AG08395 (cell line): ENCODE measurements around the gene OR4L1.
"Not testable (repeated sequence)": the region's sequence is repeated elsewhere in the genome, so short reads cannot be mapped to it uniquely, and the experiment has no call there.

Experiments
- DNase-seq: peaks from one replicate; pipeline ENCODE4 v3.0.0; 2012; ENCODE audit warnings: mixed read lengths, low spot score

The OR4L1 gene, protein sequence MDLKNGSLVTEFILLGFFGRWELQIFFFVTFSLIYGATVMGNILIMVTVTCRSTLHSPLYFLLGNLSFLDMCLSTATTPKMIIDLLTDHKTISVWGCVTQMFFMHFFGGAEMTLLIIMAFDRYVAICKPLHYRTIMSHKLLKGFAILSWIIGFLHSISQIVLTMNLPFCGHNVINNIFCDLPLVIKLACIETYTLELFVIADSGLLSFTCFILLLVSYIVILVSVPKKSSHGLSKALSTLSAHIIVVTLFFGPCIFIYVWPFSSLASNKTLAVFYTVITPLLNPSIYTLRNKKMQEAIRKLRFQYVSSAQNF

DNA sequence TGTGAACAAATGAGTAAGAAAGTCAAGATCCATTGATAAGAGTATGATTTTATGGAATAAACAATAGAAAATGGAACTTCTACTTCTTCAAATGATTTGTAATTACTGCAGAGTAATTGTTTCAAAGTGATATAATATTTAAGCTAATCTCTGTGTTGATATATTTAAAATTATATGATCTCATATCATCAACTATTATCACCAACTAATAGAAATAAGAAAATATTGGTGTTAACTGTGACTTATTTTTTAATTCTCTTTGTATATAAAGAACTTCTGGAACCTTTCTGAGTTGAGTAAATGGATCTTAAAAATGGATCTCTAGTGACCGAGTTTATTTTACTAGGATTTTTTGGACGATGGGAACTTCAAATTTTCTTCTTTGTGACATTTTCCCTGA, at the start of gene OR4L1:
Gene OR4L1 (plus strand): TSS at position 301 of the 400 bp plus-strand sequence. CDS start 0 bp downstream, at position 301.
- DNase-seq, result no peak

DNA sequence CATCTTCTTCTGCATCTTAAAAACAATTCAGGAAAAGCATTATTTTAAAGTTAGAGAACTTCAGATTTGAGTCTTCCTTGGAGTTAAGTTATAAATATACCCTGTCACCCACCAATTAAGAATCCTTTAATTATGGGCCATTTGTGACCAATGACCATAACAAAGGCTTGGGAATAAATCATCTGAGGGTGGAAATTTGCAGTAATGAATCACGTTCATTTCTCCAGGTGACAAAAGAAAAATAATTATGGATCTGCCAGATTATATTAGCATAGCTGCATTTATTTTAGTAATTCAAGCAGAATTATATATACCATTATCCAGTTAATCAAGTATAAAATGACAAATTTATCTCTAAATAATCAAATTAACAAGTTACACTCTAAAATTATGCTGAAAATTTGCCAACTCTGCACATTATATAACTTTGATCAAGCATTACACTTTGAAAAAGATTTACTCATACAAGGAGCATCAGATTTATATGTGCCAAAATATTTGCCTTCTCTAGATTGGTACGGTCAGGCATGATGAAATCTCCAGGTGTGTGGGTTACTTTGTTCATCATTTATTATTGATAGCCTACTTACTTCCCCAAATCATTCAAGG, 40.5 kb upstream of the OR4L1 start, which contains the start of gene OR4K14:
Gene OR4K14 (minus strand): TSS at position 51 of the 609 bp plus-strand sequence. CDS start 4,114 bp downstream, outside the sequence.
- no peak for DNase-seq

DNA sequence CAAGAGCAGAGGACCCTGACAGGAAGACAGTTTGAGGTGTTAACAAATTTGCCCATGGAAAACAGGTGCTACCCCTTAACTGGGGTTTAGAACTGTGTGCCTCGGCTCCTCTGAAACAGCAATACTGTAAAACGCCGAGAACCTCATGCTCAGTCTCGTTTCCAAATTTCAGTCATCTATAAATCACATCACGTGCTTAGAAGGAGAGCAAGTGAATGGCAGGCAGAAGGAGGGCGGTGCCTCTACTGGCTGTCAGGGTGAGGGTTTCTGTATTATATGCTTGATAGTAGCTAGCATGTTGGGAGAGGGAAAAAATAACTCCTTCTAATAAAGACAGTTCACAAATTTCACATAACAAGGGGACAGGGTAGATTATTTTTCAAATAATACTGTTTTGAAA, 28.8 kb upstream of the OR4L1 start:
- DNase-seq, result no peak

DNA sequence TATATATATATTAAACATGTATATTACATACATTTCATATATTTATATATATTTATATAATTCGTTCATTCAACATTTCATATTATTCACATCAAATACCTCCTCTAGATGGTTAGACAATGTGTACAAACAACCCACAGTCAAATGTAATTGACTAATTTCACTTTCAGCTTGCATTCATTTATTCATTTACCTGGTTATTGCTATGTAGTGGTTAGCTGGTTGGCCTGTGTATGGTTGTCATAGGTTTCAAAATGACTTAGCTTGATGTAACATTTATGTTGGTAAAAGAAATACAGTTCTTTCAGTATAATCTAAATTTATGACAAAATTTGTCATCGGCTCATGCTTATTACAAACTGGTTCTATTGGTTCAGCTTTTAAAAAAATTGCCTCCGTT, 24.4 kb upstream of the OR4L1 start:
- DNase-seq, result no peak

DNA sequence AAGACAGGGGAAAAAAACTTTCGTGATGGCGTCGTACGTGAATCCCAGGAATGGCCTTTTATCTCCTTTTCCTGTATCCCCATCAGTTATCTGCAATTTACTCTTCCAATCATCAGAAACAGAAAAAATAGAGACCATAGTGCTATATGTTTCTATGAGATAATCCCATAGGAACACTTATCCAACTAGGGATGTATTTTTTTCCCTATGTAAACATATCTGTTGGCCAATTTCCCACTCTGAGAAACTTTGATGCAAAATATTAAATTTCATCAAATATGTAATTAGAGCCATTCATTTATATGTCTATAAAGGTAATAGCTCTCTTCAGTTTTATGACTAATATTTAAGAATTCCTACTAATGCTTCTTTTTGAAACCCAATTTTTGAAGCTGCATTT, 23.9 kb upstream of the OR4L1 start, which contains the start of gene OR4K13:
Gene OR4K13 (minus strand): TSS at position 101 of the 400 bp plus-strand sequence. CDS start 1,280 bp downstream, outside the sequence.
- DNase-seq, result no peak

DNA sequence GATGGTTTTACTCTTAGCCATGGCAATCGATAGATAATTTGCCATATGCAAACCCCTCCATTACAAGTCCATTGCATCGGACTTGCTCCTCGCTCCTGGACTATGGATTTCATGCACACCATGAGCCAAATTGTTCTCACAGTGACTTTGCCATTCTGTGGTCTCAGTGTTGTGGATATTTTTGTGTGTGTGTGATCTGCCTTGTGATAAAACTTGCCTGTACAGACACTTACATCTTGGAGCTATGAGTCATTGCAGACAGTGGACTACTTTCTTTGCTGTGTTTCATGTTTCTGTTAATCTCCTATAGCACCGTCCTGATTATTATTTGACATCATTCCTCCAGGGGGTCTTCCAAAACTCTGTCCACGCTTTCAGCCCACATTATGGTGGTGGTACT, 15.6 kb upstream of the OR4L1 start:
- DNase-seq, result no peak

DNA sequence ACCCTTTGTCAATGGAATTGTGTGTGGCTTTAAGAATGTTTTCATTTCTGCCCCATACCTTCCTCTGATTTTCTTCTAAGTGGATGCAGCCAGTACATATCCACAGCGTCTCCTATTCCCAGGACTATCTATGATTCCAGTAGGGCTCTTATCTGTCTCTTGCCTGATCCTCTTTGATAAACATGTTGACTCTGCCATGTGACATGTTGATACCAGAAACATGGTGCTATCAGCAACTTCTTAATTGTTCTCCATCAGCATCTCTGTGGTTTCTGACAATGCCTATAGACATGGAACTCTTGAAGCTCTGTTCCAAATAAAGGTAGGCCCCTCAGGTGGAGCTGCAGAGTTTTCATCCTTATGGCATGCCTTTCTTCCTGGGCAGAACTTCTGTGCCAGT, 11.6 kb upstream of the OR4L1 start:
- no peak for DNase-seq

DNA sequence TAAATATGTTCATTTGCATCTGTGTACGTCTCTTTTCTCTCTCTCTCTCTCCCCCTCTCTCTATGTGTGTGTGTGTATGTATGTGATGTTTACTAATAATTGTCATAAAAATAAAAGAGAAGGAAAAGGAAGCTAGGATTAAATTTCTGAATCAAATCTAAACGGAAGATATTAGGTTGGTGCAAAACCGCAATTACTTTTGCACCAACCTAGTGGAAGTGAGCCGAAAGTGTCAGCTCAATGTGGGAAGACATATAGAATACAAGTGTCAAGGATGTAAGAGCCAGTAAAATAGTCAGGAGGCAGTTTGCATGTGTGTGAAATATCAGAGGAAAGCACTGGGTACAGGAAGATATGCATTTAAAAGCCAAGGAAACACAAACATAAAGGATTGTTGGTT, 32.2 kb downstream of the OR4L1 start:
- DNase-seq, result no peak

DNA sequence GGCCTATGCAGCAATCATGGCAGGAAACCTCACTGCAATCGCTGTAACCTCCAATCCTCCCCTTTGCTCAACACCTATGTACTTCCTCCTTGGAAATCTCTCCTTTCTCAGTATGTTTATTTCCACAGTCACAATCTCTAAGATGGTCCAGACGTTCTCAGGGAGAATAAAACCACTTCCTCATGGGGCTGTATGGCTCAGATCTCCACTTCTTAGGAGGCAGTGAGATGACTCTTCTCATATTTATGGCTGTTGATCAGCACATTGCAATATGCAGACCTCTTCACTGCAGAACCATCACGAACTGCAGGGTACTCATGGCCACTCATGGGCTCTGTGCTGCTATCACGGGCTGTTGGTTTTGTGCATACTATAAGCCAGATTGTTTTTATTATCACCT, 33.6 kb downstream of the OR4L1 start:
- no peak for DNase-seq

DNA sequence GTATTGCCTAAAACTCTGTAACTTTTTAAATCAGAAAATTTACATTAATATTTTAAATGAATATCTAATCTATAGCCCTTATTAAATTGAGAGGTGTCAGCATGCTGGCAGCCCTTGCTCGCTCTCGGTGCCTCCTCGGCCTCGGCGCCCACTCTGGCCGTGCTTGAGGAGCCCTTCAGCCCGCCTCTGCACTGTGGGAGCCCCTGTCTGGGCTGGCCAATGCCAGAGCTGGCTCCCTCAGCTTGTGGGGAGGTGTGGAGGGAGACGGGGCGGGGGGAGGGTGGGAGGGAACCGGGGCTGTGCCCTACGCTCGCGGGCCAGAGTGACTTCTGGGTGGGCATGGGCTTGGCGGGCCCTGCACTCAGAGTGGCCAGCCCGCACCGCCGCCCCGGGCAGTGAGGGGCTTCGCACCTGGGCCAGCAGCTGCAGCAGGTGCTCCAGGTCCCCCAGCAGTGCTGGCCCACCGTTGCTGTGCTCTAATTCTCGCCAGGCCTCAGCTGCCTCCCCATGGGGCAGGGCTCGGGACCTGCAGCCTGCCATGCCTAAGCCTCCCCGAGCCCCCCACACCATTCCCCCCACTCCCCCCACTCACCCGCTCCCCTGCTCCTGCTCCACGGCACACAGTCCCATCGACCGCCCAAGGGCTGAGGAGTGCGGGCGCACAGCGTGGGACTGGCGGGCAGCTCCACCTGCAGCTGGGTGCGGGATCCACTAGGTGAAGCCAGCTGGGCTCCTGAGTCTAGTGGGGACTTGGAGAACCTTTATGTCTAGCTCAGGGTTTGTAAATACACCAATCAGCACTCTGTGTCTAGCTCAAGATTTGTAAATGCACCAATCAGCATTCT, 39.3 kb downstream of the OR4L1 start:
- not testable (repeated sequence) for DNase-seq

DNA sequence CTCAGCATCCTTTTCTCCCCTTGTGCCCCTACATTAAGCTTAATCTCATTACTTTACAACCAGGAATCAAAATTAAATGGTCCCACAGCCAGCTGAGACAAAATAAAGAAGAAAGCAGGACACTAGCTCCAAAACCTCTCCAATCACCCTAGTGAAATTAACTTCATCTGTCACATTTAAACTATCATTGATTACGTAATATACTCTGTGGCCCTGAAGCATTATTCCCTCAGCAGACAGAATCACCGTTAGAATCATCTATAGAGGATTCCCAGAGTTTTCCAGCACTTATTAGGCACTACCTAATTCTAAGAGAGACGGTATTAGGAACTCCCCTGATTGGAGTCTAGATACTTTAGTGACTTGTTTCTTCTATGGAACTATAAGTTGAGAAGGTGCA, 50.6 kb downstream of the OR4L1 start, which contains the start of gene OR4K17:
Gene OR4K17 (plus strand): TSS at position 302 of the 400 bp plus-strand sequence. CDS start 6,761 bp downstream, outside the sequence.
- no peak for DNase-seq
